Stimulated activated CD4-positive, alpha-beta T cell treated with anti-CD3 and anti-CD28 coated beads, Interleukin-1b, Interleukin-23, amount 100 ng/mL, for 24 hours (primary cell): ENCODE results near the gene TJP1.
"Not testable (repeated sequence)": the region's sequence is repeated elsewhere in the genome, so short reads cannot be mapped to it uniquely, and the experiment has no call there.

Experiments
- DNase-seq, 4 experiments: peaks; one replicate each; pipeline ENCODE4 v3.0.0-alpha.2; 2020; ENCODE audit warnings: low read depth in 4 of 4, low spot score in 1 of 4

TJP1 gene

GRCh38 chr15:29756358-29757267 lies 65.7 kb downstream of the TJP1 start:
- no peak for DNase-seq

- DNase-seq = not testable (repeated sequence)
Measured at GRCh38 chr15:29754009-29754408, 68.3 kb downstream of the TJP1 start.

GRCh38 chr15:29753506-29753905 lies 68.8 kb downstream of the TJP1 start:
- DNase-seq = no peak

GRCh38 chr15:29750754-29751153 lies 71.5 kb downstream of the TJP1 start:
- no peak for DNase-seq

GRCh38 chr15:29749365-29750086 lies 72.7 kb downstream of the TJP1 start:
- no peak for DNase-seq

GRCh38 chr15:29747837-29748417 lies 74.3 kb downstream of the TJP1 start:
- no peak for DNase-seq

GRCh38 chr15:29743475-29743874 lies 78.8 kb downstream of the TJP1 start:
- no peak for DNase-seq

- no peak for DNase-seq
Measured at GRCh38 chr15:29740692-29741311, 81.5 kb downstream of the TJP1 start.

GRCh38 chr15:29736744-29737020 lies 85.6 kb downstream of the TJP1 start:
- no peak for DNase-seq

- no peak for DNase-seq
Measured at GRCh38 chr15:29736012-29736743, 86.1 kb downstream of the TJP1 start.

- DNase-seq = no peak
Measured at GRCh38 chr15:29734917-29735572, 87.2 kb downstream of the TJP1 start.

GRCh38 chr15:29731865-29732264 lies 90.4 kb downstream of the TJP1 start:
- no peak for DNase-seq

GRCh38 chr15:29730471-29730870 lies 91.8 kb downstream of the TJP1 start:
- not testable (repeated sequence) for DNase-seq

- no peak for DNase-seq
Measured at GRCh38 chr15:29728418-29728817, 93.8 kb downstream of the TJP1 start.

- no peak for DNase-seq
Measured at GRCh38 chr15:29727871-29728270, 94.4 kb downstream of the TJP1 start.

GRCh38 chr15:29726553-29726952 lies 95.7 kb downstream of the TJP1 start:
- no peak for DNase-seq

- DNase-seq = no peak
Measured at GRCh38 chr15:29724026-29724425, 98.2 kb downstream of the TJP1 start.

GRCh38 chr15:29713784-29714183 lies 108.5 kb downstream of the TJP1 start:
- DNase-seq = no peak

GRCh38 chr15:29712149-29712885 lies 110.0 kb downstream of the TJP1 start:
- DNase-seq = no peak

GRCh38 chr15:29711531-29711930 lies 110.7 kb downstream of the TJP1 start:
- DNase-seq = no peak
